ENCODE results near the gene MAST1.

Gene MAST1

GRCh38 chr19:12847159-12848139 lies 9.1 kb downstream of the MAST1 start (continued):
- TF ChIP-seq ZNF433 (tag by site-specific recombination; IDR thresholded peaks at IDR 0.05; ENCODE audit: low read depth) (no peak), SCRT2 (tag by site-specific recombination; IDR thresholded peaks at IDR 0.05) (no peak), ZNF596 (tag by site-specific recombination; IDR thresholded peaks at IDR 0.05) (no peak)
- TF ChIP-seq, protein P1, sequence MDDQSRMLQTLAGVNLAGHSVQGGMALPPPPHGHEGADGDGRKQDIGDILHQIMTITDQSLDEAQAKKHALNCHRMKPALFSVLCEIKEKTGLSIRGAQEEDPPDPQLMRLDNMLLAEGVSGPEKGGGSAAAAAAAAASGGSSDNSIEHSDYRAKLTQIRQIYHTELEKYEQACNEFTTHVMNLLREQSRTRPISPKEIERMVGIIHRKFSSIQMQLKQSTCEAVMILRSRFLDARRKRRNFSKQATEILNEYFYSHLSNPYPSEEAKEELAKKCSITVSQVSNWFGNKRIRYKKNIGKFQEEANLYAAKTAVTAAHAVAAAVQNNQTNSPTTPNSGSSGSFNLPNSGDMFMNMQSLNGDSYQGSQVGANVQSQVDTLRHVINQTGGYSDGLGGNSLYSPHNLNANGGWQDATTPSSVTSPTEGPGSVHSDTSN (CRISPR knock-in tag; IDR thresholded peaks at IDR 0.05): peak; percentile 79

DNA sequence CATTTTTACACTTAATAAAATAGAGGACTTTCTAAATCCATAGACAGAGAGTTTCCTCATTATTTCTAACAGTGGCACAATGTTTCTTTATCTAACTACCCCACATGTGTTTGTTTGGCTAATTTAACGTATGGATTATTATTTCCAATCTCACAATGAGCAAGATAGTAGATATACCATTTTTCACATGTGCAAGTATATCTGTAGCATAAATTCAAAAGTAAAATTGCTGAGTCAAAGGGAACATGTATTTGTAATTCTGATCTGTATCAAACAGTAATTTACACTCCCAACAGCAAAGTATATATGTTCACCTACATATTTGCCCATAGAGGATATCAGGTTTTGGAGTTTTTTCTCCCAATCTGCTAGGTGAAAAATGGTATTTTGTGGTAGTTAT lies 18.3 kb downstream of the MAST1 start:
- POLR2A ChIA-PET: no interaction called here
- no peaks in the 10 kb centered on the region for H3K4me1 ChIP-seq (ENCODE audit: control insufficient read depth, insufficient read depth, low read length)
- no peak overlapping the region for H3K27ac ChIP-seq (ENCODE audit: extremely low read depth, low read depth, low read length)
- TF ChIP-seq SETDB1 (IDR thresholded peaks at IDR 0.05; ENCODE audit: insufficient read length, low read length): no peak
- TF ChIP-seq ZNF48 (tag by site-specific recombination; IDR thresholded peaks at IDR 0.05): no peak
- TF ChIP-seq, protein P2, sequence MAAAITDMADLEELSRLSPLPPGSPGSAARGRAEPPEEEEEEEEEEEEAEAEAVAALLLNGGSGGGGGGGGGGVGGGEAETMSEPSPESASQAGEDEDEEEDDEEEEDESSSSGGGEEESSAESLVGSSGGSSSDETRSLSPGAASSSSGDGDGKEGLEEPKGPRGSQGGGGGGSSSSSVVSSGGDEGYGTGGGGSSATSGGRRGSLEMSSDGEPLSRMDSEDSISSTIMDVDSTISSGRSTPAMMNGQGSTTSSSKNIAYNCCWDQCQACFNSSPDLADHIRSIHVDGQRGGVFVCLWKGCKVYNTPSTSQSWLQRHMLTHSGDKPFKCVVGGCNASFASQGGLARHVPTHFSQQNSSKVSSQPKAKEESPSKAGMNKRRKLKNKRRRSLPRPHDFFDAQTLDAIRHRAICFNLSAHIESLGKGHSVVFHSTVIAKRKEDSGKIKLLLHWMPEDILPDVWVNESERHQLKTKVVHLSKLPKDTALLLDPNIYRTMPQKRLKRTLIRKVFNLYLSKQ (tag by site-specific recombination; IDR thresholded peaks at IDR 0.05; ENCODE audit: borderline replicate concordance): no peak
- no peak for TF ChIP-seq ZBTB17 (tag by site-specific recombination; IDR thresholded peaks at IDR 0.05)
- no peak for TF ChIP-seq ZNF140 (tag by site-specific recombination; IDR thresholded peaks at IDR 0.05)
- TF ChIP-seq INSM2 (tag by site-specific recombination; IDR thresholded peaks at IDR 0.05): no peak
- no peak for TF ChIP-seq SP2 (tag by site-specific recombination; IDR thresholded peaks at IDR 0.05)
- no peak for TF ChIP-seq ZNF549 (tag by site-specific recombination; IDR thresholded peaks at IDR 0.05)
- TF ChIP-seq ZNF544 (tag by site-specific recombination; IDR thresholded peaks at IDR 0.05): no peak
- TF ChIP-seq KLF9 (tag by site-specific recombination; IDR thresholded peaks at IDR 0.05; ENCODE audit: low read depth): no peak
- no peak for TF ChIP-seq ZNF248 (tag by site-specific recombination; IDR thresholded peaks at IDR 0.05)
- no peak for TF ChIP-seq PRDM1 (tag by site-specific recombination; IDR thresholded peaks at IDR 0.05)
- TF ChIP-seq ZNF776 (tag by site-specific recombination; IDR thresholded peaks at IDR 0.05; ENCODE audit: borderline replicate concordance): no peak
- H3K4me3 ChIP-seq (ENCODE audit: low read depth, low read length): no peak overlapping the region
- no peaks in the 10 kb centered on the region; a peak in 1 of 3 replicates for H3K36me3 ChIP-seq (ENCODE audit: control insufficient read depth in 2 of 2, insufficient read depth in 1 of 2, low read length in 2 of 2)
- CTCF ChIA-PET: interaction anchor here (0.5 to 1.4 kb wide), 2 partner anchors 9 to 68 kb away, joined by 3 read pairs; no protein-coding TSS in a partner anchor
- H3K9me3 ChIP-seq (ENCODE audit: control insufficient read depth, insufficient read depth, low read depth, low read length): no peaks in the 10 kb centered on the region
